Measurements from ENCODE around the gene DENND1B.
"Not testable (repeated sequence)": the region's sequence is repeated elsewhere in the genome, so short reads cannot be mapped to it uniquely, and the experiment has no call there.

The DENND1B gene

DNA sequence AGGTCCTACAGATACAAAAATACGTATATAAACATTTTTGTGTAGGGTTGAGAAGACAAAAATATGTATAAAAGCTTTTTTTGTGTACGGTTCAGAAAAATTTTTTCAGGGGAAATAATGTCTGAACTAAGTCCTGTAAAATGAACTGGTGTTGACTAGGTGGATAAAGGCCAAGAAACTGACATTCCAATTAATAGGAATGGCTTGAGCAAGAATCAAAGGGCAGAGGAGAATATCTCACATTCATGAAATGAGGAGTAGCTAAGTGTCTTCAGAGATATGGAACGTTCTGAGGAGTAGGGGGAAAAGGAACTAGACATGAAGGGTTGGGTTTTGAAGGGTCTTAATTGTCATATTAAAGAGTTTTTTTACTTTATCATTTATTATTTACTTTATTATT lies 231.2 kb downstream of the DENND1B start:
- DNase-seq: no peak

DNA sequence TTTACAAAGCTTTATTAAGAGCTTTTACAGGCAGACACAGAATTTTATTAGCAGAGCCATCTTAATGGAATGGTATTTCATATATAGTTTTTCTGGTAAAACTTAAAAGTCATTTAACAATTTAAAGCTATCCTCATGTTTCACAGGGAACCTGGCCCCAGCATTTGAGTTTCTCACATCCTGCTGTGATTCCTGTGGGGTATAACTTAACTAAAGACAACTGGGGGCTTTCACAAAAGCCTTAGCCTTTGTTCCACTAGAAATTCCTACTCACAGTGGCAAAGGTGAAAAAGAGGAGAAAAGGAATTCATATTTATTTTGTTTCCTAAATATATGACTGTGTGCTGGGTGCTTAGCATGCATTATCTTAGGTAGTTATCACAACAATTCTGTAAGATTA lies 233.9 kb downstream of the DENND1B start:
- DNase-seq: no peak

DNA sequence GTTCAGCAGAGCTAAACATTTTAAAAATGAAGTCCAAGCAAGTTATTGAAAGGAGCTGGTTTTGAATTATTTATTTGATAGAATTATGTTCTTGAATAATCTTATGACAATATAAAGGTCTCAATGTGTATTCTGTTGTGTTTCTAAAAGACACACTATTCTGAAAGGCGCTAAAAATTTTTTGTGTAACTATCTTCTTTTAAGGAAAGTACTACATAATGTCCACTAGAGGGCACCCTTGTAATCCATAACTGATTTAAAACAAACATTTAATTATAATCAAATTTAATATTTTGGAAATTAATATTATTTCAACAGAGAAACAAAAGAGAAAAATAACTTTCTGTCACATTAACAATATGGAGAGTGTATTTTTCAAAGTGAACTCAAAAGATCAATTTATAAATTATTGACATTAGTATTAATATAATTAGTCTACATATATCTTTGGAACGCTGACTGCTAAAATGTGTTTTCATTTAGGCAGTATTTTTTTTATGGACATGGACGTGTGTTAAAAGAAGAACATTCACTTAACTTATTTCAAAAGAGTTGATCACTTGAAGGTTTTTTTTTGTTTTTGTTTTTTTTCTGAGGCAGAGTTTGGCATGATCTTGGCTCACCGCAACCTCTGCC lies 248.4 kb downstream of the DENND1B start:
- DNase-seq: peak; percentile 20

- peak; percentile 39 for DNase-seq
Measured at GRCh38 chr1:197521118-197521739, 254.1 kb downstream of the DENND1B start.

GRCh38 chr1:197519741-197520334 lies 255.4 kb downstream of the DENND1B start:
- DNase-seq: peak; percentile 2

- DNase-seq: no peak
Measured at GRCh38 chr1:197515421-197515820, 259.9 kb downstream of the DENND1B start.

- no peak for DNase-seq
Measured at GRCh38 chr1:197510691-197511378, 264.4 kb downstream of the DENND1B start.

DNA sequence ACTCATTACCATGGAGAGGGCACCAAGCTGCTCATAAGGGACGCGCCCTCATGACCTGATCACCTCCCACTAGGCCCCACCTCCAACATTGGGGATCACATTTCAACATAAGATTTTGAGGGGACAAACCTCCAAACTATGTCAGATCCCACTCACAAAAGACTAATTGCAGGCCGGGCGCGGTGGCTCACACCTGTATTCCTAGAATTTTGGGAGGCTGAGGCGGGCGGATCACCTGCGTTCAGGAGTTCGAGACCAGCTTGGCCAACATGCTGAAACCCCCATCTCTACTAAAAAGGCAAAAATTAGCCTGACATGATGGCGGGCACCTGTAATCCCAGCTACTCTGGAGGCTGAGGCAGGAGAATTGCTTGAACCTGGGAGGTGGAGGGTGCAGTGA lies 278.6 kb downstream of the DENND1B start:
- DNase-seq: no peak

DNA sequence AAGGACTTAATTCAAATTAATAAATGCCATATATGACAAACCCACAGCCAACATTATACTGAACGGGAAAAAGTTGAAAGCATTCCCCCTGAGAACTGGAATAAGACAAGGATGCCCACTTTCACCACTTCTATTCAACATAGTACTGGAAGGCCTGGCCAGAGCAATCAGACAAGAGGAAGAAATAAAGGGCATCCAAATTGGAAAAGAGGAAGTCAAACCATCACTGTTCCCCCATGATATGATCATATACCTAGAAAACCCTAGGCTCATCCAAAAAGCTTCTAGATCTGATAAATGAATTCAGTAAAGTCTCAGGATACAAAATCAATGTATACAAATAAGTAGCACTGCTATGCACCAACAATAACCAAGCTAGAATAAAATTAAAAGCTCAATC lies 283.8 kb downstream of the DENND1B start:
- not testable (repeated sequence) for DNase-seq

DNA sequence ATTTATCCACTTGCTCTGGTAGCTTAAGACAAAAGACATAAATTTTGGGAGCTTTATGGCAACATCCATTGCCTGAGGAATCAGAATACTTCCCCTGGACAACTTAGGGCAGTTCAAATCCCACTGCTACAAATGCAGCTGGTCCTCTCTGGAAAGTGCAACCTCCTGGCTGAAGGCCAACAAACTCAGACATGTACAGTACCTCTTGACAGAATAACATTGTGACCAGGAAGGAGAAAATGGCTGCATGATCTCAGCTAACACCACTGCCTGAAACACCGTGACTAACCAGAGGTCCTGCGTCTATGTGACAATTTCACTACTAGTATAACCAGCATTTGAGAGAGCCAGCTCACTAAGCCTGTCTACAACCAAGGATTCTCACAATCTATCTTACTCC lies 288.3 kb downstream of the DENND1B start:
- no peak for DNase-seq

DNA sequence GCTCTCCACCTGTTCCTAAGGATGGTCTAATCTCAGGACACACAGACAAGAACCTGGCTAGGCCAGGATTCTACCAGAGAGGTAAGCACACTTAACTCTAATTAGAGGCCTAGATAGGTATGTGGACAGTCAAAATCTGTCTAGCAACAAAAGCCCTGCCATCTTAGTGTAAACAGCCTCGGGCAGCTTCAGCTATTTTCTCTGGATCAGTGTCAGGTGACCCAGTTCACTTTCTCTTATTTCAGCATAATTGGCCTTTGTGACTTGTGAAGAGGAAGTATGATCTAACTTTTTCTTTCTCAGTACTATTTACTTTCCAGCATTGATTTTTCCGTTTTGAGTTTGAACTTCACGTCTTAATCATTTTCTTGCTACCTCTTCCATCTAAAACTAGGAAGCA lies 289.5 kb downstream of the DENND1B start:
- no peak for DNase-seq

GRCh38 chr1:197481101-197481500 lies 294.2 kb downstream of the DENND1B start:
- DNase-seq: no peak

- no peak for DNase-seq
Measured at GRCh38 chr1:197480446-197480845, 294.8 kb downstream of the DENND1B start.

DNA sequence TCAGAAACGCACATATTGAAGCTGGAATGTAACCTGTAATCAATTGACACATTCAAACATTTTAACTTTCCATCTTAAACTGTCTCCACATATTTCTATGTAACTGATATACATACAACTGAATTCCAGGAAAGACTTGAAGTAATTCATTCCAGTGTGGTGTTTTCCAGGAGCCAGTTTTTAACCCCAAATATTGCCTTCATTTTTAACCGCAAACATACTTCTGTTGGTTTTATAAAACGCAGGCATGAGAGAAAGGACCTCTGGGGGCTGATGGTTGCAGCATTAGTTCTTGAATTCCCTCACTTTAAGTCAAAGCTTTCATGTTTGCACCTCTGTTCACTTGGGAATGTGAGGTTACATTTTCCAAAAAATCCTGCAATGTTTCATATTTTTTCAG lies 303.1 kb downstream of the DENND1B start:
- no peak for DNase-seq

- peak; percentile 42 for DNase-seq
Measured at GRCh38 chr1:197471248-197471985, 303.9 kb downstream of the DENND1B start.

DNA sequence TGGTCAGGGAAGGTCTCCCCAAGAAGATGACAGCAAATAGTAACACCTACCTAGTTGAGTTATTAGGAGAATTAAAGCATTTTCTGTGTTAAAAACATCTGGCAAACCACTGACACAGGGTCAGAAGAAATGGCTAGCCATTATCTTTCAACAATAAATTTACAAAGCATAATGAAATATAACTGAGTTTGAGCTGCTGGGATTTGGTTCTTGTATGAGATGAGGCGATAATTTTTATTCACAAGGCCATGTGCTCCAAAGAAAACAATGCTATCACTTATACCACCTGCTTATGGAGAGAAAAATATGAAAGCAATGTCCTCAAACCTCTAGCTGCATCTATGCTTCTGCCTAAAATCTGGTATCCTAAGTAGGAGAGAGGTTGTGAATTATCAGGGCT lies 304.9 kb downstream of the DENND1B start:
- DNase-seq: no peak

DNA sequence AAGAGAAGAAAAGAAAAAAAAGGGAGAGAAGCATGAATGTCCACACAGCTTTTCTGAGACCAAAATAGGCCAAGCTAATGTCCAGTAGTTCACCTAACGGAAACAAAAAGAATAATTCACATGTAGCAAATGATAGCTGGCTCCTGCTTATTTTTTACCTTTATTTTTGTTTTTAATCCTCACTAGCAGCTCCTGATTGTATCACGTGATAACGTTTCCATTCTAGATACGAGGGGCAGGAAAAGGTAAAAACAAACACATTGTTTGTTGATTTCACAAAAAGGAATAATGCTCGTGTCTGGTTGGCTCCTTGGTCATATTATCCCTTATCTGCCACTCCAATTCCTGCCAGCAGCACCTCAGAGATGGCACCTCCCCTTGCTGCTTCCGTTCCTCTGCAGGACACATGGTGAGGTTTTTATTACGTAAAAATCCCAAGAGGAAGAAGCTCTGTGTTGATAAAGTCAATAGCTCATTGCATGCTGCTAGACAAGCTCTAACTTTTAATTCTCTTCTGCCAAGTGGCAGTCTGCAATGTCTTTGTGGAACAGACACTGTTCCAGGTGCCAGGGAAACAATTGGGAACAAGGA lies 305.6 kb downstream of the DENND1B start:
- DNase-seq: no peak

GRCh38 chr1:197468543-197469175 lies 306.6 kb downstream of the DENND1B start:
- DNase-seq: no peak

DNA sequence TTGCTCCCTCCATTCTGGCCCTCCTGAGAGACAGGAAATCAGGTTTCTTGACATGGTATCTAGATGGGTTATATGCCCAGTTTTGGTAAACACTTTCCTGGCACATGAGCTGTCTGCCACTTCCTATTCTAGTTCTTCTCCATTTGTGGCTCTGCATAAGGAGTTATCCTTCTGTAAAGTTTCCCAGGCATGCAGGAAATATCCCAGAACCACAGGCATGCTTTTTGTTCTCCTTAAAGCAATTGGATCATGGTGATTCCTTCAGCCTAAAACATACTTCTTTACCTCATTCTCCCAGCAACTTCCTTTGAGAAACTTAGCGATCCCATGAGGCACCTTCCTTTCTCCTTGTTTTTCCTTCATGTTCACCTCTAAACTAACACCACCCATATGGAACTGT lies 307.4 kb downstream of the DENND1B start:
- no peak for DNase-seq

DNA sequence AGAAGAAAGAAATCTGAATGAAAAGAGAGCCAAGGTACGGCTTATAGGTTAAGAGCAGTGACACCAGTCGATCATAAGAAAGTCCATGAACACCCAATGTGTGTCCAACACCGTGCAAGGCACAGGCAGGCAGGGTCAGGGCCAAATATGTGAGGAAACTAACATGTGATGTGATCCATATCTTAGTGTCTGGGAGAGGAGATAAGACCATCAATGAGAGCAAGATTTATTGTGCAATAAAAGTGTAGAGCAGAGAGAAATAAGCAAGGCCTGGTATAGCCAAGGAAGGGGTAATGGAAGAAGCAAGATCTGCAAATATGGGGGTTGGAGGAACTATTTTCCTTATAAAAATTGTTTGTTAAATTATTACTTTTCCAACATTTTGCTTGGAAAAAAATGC lies 308.5 kb downstream of the DENND1B start:
- DNase-seq: no peak

GRCh38 chr1:197465528-197466327 lies 309.6 kb downstream of the DENND1B start:
- no peak for DNase-seq

GRCh38 chr1:197464044-197464443 lies 311.2 kb downstream of the DENND1B start:
- DNase-seq: no peak

Data from NCI-H1694 (cell line).